PFSK-1 (cell line): ENCODE data around the gene TBCD.

Experiments used
- FOXP2 ChIP-seq: optimal IDR thresholded peaks from 2 replicates; pipeline ENCODE3; 2011; ENCODE audit warnings: borderline replicate concordance, control low read depth, inconsistent platforms; ENCODE audit not compliant: insufficient read depth; ENCODE audit errors: extremely low read length, extremely low read depth
- POLR2AphosphoS5 ChIP-seq: IDR thresholded peaks from 2 replicates; pipeline ENCODE4 v1.6.1; 2012; ENCODE audit warnings: low read depth, mild to moderate bottlenecking, control low read depth, low read length, moderate library complexity
- REST ChIP-seq, 2 experiments: IDR thresholded peaks; 2 replicates each; pipeline versions ENCODE4 v1.6.1 to v1.8.0; 2011 to 2012; ENCODE audit warnings: low read depth in 2 of 2, low read length in 2 of 2, control low read depth in 1 of 2, inconsistent platforms in 1 of 2, mild to moderate bottlenecking in 1 of 2, moderate library complexity in 1 of 2; ENCODE audit not compliant: insufficient read depth in 1 of 2
- SIN3A ChIP-seq: IDR thresholded peaks from 2 replicates; pipeline ENCODE4 v1.6.1; 2012; ENCODE audit warnings: mild to moderate bottlenecking, low read length, moderate library complexity, borderline replicate concordance; ENCODE audit not compliant: insufficient read depth
- TAF1 ChIP-seq: IDR thresholded peaks from 2 replicates; pipeline ENCODE4 v1.6.1; 2012; ENCODE audit warnings: low read length, control low read depth, borderline replicate concordance; ENCODE audit not compliant: insufficient read depth

The TBCD gene

GRCh38 chr17:82923366-82924113, 171.7 kb downstream of the TBCD start:
- no peak for TF ChIP-seq POLR2AphosphoS5
- TF ChIP-seq FOXP2: no peak
- no peak for TF ChIP-seq SIN3A
- TF ChIP-seq TAF1: no peak
- no peak for TF ChIP-seq REST (IDR thresholded peaks at IDR 0.05; ENCODE audit: insufficient read depth in 1 of 2, low read depth in 2 of 2, low read length in 2 of 2)

- TF ChIP-seq SIN3A: no peak
- no peak for TF ChIP-seq POLR2AphosphoS5
- no peak for TF ChIP-seq FOXP2
- TF ChIP-seq REST (IDR thresholded peaks at IDR 0.05; ENCODE audit: insufficient read depth in 1 of 2, low read depth in 2 of 2, low read length in 2 of 2): no peak
- no peak for TF ChIP-seq TAF1
Observed at GRCh38 chr17:82924214-82924613, 172.3 kb downstream of the TBCD start.

GRCh38 chr17:82924812-82925211, 172.9 kb downstream of the TBCD start:
- TF ChIP-seq POLR2AphosphoS5 (no peak), TAF1 (no peak), FOXP2 (no peak), SIN3A (no peak), REST (IDR thresholded peaks at IDR 0.05; ENCODE audit: insufficient read depth in 1 of 2, low read depth in 2 of 2, low read length in 2 of 2) (no peak)

GRCh38 chr17:82925336-82925735, 173.5 kb downstream of the TBCD start:
- no peak for TF ChIP-seq REST (IDR thresholded peaks at IDR 0.05; ENCODE audit: insufficient read depth in 1 of 2, low read depth in 2 of 2, low read length in 2 of 2)
- no peak for TF ChIP-seq TAF1
- no peak for TF ChIP-seq POLR2AphosphoS5
- TF ChIP-seq FOXP2: no peak
- no peak for TF ChIP-seq SIN3A

- TF ChIP-seq SIN3A (no peak), POLR2AphosphoS5 (no peak), FOXP2 (no peak), REST (IDR thresholded peaks at IDR 0.05; ENCODE audit: insufficient read depth in 1 of 2, low read depth in 2 of 2, low read length in 2 of 2) (no peak), TAF1 (no peak)
Observed at GRCh38 chr17:82926081-82926480, 174.2 kb downstream of the TBCD start.
